NOMO-1 (cell line): Measurements from ENCODE around the gene SKA3.
"Not testable (repeated sequence)": the region's sequence is repeated elsewhere in the genome, so short reads cannot be mapped to it uniquely, and the experiment has no call there.

Experiments used
- DNase-seq, 2 experiments: peaks; one replicate each; lab custom pipeline; 2025; ENCODE audit not compliant: unreplicated experiment in 2 of 2; lab: John Stamatoyannopoulos, UW

SKA3 gene

GRCh38 chr13:21176215-21176981, at the start of gene SKA3, which contains the start of gene MRPL57:
TSS of gene SKA3 (minus strand) at chr13:21176552. CDS start at chr13:21176477, 75 bp downstream.
TSS of gene MRPL57 (plus strand) at chr13:21176658. CDS start at chr13:21176917, 259 bp downstream.
- DNase-seq, result peak; percentile 97

DNA sequence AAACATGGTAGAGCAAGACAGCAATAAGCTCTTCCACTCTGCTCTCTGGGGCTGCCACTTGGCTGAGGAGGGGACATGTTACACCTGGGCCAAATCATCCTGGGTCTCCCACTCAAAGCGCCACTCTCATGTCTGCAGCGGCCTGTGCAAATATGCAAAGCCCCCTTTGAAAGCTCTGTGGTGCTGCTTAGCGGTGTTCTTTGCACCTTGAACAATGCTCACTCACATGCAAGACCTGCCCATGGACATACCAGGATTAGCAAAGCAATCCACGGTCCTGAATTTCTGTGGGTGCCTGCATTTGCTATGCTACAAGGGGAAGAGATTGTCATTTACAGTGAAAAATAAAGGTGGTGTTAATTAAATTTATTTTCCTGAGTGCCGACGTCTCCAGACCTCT, 48.7 kb upstream of the SKA3 start:
- DNase-seq, result no peak

DNA sequence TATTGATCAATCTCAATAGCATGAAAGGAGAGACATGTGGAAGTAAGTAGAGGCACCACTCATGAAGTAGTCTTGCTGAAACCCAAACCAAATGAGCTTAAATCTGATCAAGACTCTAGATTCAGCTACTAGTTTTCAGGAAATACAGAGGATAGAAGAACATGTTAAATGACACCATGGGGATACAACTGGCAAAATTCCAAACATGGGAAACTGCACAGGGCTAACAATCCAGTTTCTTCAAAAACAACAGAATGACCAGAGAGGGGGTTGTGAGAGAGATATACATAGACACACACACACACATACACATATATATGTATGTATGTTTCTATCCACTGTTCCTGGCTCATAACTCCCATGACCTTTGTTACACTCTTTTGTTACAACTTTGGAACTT, 44.9 kb upstream of the SKA3 start:
- DNase-seq, result no peak

- DNase-seq, result not testable (repeated sequence)
These were observed 43.4 kb upstream of the SKA3 start for GRCh38 chr13:21219716-21220115.

DNA sequence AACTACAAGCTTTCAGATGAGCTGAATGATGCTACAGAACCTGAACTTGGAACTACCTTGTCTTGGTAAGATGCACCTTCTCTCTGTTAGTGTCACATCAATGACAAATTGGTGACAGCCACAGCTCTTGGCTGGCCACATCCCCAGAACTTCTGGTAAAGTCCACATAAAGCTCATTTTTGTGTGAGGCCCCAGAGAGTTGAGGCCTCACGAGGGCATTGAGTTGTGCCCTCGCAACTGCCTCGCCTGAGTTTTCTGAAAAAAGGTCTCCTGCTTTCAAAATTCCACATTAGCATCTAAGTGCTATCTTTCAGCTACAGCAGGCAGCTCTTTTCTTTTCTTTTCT, 42.7 kb upstream of the SKA3 start:
- DNase-seq, result no peak

DNA sequence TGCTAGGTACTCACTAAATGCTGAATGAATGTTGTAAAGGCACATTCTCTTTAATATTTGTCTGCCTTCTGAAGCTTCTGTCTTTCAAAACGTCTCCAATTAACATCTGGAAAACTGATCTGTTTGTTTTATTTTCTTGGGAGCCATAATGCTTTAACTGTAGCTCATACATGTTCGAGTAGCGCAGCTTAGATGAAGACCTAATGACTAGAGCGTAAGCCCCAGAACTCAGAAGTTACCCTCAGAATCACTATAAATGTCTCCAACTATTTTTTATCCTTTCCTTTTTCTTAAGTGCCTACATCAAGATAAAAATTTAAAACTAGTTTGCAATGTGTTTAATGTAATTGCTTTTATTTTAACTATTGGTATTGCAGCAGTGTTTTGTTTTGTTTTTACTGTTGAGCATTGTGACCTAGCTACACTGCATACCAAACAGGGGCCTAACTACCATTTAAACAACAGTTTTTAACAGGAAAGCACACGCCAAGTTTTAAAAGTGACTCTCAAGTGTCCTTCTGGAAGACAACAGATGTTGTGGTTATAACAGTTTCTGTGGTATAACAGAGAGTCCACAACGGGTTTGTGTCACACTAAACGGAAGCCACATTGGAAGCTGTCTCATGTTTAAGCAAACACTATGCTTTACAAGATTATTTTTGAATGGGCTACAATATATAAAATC, 42.1 kb upstream of the SKA3 start:
- peak; percentile 33 to 81 for DNase-seq

DNA sequence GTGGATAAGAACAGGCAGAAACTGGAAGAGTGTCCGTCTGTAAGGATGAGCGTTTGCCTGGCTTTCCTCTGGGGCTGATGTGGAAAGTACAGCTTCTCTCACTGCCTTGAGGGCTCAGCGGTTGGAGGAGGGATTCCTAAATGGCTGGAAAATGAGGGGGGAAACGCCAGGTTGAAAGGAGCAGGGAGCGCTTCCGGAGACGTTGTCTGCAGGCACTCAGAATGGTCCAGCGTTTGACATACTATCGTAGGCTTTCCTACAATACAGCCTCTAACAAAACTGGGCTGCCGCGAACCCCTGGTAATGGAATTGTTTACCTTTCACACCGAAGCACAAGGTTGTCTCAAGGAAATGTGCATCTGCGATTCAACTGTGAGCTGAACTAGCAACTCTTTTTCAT, 40.0 kb upstream of the SKA3 start:
- no peak for DNase-seq

DNA sequence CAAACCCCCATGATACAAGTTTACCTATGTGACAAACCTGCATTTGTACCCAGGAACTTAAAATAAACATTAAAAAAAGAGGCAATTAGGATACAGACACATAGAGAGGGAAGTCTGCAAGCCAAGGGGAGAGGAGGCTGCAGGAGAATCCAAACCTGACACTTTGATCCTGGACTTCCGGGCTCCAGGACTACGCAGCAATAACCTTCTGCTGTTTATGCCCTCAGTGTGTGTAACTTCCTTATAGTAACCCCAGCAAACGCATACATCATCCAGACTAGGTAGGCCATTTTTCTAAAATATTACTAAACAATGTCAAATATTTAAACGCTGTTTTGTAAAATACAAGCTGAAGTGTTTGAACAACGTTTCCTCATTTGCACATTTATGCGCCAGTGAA, 39.1 kb upstream of the SKA3 start:
- not testable (repeated sequence) for DNase-seq

GRCh38 chr13:21212138-21212775, 35.9 kb upstream of the SKA3 start:
- DNase-seq, result no peak

- no peak for DNase-seq
These were observed 32.4 kb upstream of the SKA3 start for GRCh38 chr13:21208652-21209154.

DNA sequence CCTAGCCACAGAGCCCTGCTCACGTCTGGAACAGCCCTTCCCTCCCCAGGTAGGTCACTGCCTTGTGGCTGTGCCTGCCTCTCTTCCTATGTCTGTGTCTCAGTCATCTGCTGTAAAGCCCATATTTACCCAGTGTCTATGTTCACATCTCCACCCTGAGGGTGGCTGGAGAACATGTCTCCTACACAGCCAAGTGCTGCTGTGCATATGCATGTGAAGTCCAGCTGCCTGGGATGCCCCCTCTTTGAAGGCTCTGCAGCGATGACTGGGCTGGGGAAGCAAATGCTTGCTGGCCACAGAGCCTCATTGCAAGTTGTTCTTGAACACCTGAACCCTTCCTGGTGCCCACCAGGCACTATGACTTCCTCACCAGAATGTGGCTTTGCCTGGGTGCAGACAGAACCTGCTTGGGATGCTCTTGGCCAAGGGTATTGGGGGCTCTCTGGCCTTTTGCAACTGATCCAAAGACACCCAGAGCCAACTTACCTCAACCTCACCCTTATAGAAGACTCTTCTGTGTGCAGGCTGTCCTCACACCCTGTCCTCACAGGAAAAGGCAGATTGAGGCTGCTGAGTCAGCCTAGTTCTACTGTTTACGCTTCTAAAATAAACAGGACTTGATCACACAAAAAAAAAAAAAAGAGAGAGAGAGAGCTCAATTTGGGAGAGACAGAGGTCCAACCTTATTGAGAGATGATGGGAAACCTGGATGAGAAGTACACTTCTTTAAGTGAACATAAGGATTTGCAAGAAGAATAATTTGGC, 26.6 kb upstream of the SKA3 start:
- no peak for DNase-seq

DNA sequence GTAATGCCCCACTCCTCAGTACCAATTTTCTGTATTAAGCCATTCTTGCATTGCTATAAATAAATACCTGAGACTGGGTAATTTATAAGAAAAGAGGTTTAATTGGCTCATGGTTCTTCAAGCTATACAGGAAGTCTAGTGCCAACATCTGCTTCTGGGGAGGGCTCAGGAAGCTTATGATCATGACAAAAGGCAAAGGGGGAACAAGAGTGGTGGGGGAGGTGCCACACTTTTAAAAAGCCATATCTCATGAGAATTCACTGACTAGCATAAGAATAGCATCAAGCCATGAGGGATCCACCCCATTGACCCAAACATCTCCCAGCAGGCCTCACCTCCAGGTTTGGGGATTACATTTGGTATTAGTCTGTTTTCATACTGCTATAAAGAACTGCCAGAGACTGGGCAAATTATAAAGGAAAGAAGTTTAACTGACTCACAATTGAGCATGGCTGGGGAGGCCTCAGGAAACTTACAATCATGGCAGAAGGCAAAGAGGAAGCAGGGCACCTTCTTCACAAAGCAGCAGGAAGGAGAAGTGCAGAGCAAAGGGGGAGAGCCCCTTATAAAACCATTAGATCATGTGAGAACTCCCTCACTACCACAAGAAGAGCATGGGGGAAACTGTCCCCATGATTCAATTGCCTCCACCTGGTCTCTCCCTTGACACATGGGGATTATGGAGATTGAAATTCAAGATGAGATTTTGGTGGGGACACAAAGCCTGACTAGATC, 25.3 kb upstream of the SKA3 start:
- not testable (repeated sequence) for DNase-seq

DNA sequence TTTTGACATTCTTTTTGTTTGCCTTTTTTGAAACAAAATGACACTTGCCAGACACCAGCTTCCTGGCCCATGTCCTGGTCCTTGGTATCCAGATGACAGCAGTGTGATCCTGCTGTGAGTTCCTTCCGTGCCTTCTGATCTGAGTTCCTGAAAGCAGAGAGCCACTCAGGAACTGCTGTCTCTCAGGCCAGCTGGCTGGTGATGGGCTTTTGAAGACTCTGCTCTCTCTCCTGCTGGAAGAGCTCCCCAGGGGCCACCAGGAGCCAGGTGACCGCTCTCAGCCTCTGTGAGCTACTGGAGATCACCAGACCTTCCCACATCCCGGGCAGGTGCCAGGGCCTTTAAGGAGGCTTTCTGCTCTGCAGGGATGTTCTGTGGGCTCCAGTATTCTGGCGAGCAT, 22.0 kb upstream of the SKA3 start:
- DNase-seq, result not testable (repeated sequence)

DNA sequence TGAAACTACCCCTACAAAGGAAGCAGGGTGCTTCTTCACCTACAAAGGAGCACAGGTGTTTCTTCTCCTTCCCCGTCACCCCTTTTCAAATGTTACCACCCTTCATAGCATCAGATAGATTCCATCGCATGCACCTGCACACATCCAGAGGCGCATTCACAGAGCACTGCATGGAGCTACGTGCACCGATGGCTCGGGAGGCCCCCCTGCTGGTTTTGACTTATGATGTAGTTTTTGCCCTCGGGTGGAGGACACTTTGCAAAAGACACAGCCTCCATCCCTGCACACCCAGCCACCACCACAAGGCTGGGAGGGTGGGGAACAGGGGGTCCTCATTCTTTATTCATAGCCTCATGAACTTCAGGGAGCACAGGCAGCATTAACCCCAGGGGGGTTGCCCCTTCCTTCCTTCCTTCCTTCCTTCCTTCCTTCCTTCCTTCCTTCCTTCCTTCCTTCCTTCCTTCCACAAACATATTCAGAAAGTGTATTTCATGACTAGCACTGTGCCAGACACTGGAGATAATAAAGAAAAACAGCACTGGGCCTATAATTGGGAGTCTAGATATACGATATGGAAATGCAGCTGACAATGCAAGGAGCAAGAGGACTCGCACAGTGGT, 21.4 kb upstream of the SKA3 start:
- not testable (repeated sequence) for DNase-seq

DNA sequence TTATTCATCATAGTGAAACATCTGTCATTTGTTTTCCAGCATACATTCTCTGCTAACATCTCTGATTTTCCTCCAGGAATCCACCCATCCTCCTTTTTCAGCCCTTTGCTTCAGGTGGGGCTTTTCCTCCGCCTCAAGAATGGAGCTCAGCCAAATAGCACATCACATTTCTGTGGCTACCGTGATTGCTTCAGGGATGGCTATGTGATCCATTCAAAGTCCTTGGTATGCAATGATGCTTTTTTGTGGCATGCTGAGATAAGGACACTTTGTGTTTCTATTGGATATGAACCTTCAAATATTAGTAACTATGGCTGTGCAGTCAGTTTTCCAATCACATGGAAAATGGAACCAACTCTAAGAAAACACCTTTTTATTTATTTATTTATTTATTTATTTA, 18.4 kb upstream of the SKA3 start:
- not testable (repeated sequence) for DNase-seq

DNA sequence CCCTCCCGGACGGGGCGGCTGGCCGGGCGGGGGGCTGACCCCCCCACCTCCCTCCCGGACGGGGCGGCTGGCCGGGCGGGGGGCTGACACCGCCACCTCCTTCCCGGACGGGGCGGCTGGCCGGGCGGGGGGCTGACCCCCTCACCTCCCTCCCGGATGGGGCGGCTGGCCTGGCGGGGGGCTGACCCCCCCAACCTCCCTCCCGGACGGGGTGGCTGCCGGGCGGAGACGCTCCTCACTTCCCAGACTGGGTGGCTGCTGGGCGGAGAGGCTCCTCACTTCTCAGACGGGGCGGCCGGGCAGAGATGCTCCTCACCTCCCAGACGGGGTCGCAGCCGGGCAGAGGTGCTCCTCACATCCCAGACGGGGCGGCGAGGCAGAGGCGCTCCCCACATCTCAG, 10.1 kb upstream of the SKA3 start:
- not testable (repeated sequence) for DNase-seq

- DNase-seq, result no peak
These were observed 5.3 kb upstream of the SKA3 start for GRCh38 chr13:21181671-21182070.

DNA sequence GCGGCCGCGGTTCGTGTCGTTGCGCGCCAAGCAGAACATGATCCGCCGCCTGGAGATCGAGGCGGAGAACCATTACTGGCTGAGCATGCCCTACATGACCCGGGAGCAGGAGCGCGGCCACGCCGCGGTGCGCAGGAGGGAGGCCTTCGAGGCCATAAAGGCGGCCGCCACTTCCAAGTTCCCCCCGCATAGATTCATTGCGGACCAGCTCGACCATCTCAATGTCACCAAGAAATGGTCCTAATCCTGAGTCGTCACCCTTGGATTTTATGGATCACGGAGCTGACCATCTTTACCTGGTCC, 581 bp upstream of the SKA3 start:
- DNase-seq, result peak in 1 of 2 experiments; percentile 57

DNA sequence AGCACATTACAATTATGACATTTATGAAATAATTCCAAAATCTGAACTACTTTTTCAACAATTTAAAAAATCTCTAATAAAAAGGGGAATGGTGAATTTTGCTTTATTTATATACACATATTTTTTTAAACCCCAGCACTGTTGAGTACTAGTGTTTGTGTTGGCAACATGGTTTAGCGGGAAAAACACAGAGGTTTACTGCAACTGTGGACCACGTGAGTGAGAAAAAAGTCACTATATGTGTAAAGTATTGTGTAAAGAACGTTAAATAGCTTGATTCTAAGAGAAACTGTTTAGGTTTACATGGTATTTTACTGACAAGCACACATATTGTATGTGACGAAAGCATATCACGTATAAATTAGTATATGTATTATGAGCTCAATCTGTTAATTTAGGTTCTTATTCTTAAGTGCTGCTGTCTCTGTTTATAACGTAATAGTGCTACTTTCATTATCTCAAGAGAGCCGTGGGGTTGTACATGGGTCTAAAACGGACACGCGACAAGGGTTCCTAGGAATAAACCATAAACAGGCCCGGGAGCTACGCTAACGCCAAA, 617 bp downstream of the SKA3 start:
- peak in 1 of 2 experiments; percentile 50 for DNase-seq

DNA sequence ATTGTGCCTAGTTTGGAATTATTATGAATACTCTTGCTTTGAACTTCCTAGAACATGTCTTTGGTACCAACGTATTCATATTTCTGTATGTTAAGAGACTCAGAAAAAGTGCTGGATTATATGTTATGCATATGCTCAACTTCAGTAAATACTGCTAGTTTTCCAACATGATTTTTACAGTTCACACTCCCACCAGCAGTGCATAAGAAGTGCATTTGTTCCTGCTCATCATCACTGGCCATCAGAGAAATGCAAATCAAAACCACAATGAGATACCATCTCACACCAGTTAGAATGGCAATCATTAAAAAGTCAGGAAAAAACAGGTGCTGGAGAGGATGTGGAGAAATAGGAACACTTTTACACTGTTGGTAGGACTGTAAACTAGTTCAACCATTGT, 2.6 kb downstream of the SKA3 start:
- not testable (repeated sequence) for DNase-seq
